Measurements from ENCODE around the gene RTRAF. TPM values are rescaled to one million over a fixed set of nuclear protein-coding genes. Genes with fewer than 3 reads are reported as not detected.

RTRAF gene
- total RNA-seq, 1 experiment from 2014 or later, result 784 TPM

- no peaks in the 10 kb centered on the region for H3K9me3 ChIP-seq (ENCODE audit: low read length)
- no peak overlapping the region for H3K4me3 ChIP-seq (ENCODE audit: low read length)
- no peak overlapping the region for H2AFZ ChIP-seq (ENCODE audit: low read length)
- H3K4me1 ChIP-seq (ENCODE audit: low read length), result no peaks in the 10 kb centered on the region
- H3K4me2 ChIP-seq (ENCODE audit: low read depth, low read length, poor library complexity, severe bottlenecking), result no peak overlapping the region
- no peaks in the 10 kb centered on the region for H3K27me3 ChIP-seq (ENCODE audit: low read length)
- H3K27ac ChIP-seq (ENCODE audit: low read length), result no peak overlapping the region
- no peaks in the 10 kb centered on the region for H3K79me2 ChIP-seq (ENCODE audit: low read length)
- DNase-seq, result no peak
- no peaks in the 10 kb centered on the region for H3K36me3 ChIP-seq (ENCODE audit: insufficient read depth, low read length)
- H3K9me2 ChIP-seq (replicated peaks; ENCODE audit: insufficient read depth, low read length), result no peaks in the 10 kb centered on the region
- no peaks in the 10 kb centered on the region for H4K20me1 ChIP-seq (ENCODE audit: insufficient read depth, low read depth, low read length)
- no peak overlapping the region for H3K9ac ChIP-seq (ENCODE audit: low read length)
These were observed 62.5 kb downstream of the RTRAF start for GRCh38 chr14:52051871-52052270.

GRCh38 chr14:52052288-52052943 is 63.1 kb downstream of the RTRAF start:
- no peaks in the 10 kb centered on the region for H3K27me3 ChIP-seq (ENCODE audit: low read length)
- H2AFZ ChIP-seq (ENCODE audit: low read length), result no peak overlapping the region
- H3K9me2 ChIP-seq (replicated peaks; ENCODE audit: insufficient read depth, low read length), result no peaks in the 10 kb centered on the region
- H3K4me2 ChIP-seq (ENCODE audit: low read depth, low read length, poor library complexity, severe bottlenecking), result no peak overlapping the region
- no peaks in the 10 kb centered on the region for H3K4me1 ChIP-seq (ENCODE audit: low read length)
- H3K27ac ChIP-seq (ENCODE audit: low read length), result no peak overlapping the region
- no peaks in the 10 kb centered on the region for H3K9me3 ChIP-seq (ENCODE audit: low read length)
- H3K36me3 ChIP-seq (ENCODE audit: insufficient read depth, low read length), result no peaks in the 10 kb centered on the region
- H3K79me2 ChIP-seq (ENCODE audit: low read length), result no peaks in the 10 kb centered on the region
- no peaks in the 10 kb centered on the region for H4K20me1 ChIP-seq (ENCODE audit: insufficient read depth, low read depth, low read length)
- no peak for DNase-seq
- no peak overlapping the region for H3K9ac ChIP-seq (ENCODE audit: low read length)
- H3K4me3 ChIP-seq (ENCODE audit: low read length), result no peak overlapping the region

GRCh38 chr14:52053044-52053443 is 63.7 kb downstream of the RTRAF start:
- H3K9me3 ChIP-seq (ENCODE audit: low read length), result no peaks in the 10 kb centered on the region
- no peak overlapping the region for H3K4me2 ChIP-seq (ENCODE audit: low read depth, low read length, poor library complexity, severe bottlenecking)
- H3K4me3 ChIP-seq (ENCODE audit: low read length), result no peak overlapping the region
- no peak overlapping the region for H2AFZ ChIP-seq (ENCODE audit: low read length)
- no peaks in the 10 kb centered on the region for H4K20me1 ChIP-seq (ENCODE audit: insufficient read depth, low read depth, low read length)
- DNase-seq, result no peak
- no peak overlapping the region for H3K27ac ChIP-seq (ENCODE audit: low read length)
- no peaks in the 10 kb centered on the region for H3K27me3 ChIP-seq (ENCODE audit: low read length)
- no peaks in the 10 kb centered on the region for H3K36me3 ChIP-seq (ENCODE audit: insufficient read depth, low read length)
- H3K9me2 ChIP-seq (replicated peaks; ENCODE audit: insufficient read depth, low read length), result no peaks in the 10 kb centered on the region
- H3K9ac ChIP-seq (ENCODE audit: low read length), result no peak overlapping the region
- H3K4me1 ChIP-seq (ENCODE audit: low read length), result no peaks in the 10 kb centered on the region
- no peaks in the 10 kb centered on the region for H3K79me2 ChIP-seq (ENCODE audit: low read length)

GRCh38 chr14:52054678-52055077 is 65.3 kb downstream of the RTRAF start:
- Histone ChIP-seq H3K9me2 (replicated peaks; ENCODE audit: insufficient read depth, low read length) (no peaks in the 10 kb centered on the region), H3K4me3 (ENCODE audit: low read length) (no peak overlapping the region), H3K9me3 (ENCODE audit: low read length) (no peaks in the 10 kb centered on the region), H3K36me3 (ENCODE audit: insufficient read depth, low read length) (no peaks in the 10 kb centered on the region), H3K9ac (ENCODE audit: low read length) (no peak overlapping the region), H3K27ac (ENCODE audit: low read length) (no peak overlapping the region), H4K20me1 (ENCODE audit: insufficient read depth, low read depth, low read length) (no peaks in the 10 kb centered on the region), H3K79me2 (ENCODE audit: low read length) (no peaks in the 10 kb centered on the region), H3K27me3 (ENCODE audit: low read length) (no peaks in the 10 kb centered on the region), H2AFZ (ENCODE audit: low read length) (no peak overlapping the region), H3K4me2 (ENCODE audit: low read depth, low read length, poor library complexity, severe bottlenecking) (no peak overlapping the region), H3K4me1 (ENCODE audit: low read length) (no peaks in the 10 kb centered on the region)
- DNase-seq, result no peak

- Histone ChIP-seq H3K9me2 (replicated peaks; ENCODE audit: insufficient read depth, low read length) (no peaks in the 10 kb centered on the region), H3K36me3 (ENCODE audit: insufficient read depth, low read length) (no peaks in the 10 kb centered on the region), H3K4me2 (ENCODE audit: low read depth, low read length, poor library complexity, severe bottlenecking) (no peak overlapping the region), H3K4me3 (ENCODE audit: low read length) (no peak overlapping the region), H3K9ac (ENCODE audit: low read length) (no peak overlapping the region), H3K27me3 (ENCODE audit: low read length) (no peaks in the 10 kb centered on the region), H3K79me2 (ENCODE audit: low read length) (no peaks in the 10 kb centered on the region), H3K4me1 (ENCODE audit: low read length) (no peaks in the 10 kb centered on the region), H2AFZ (ENCODE audit: low read length) (no peak overlapping the region), H3K9me3 (ENCODE audit: low read length) (no peaks in the 10 kb centered on the region), H4K20me1 (ENCODE audit: insufficient read depth, low read depth, low read length) (no peaks in the 10 kb centered on the region), H3K27ac (ENCODE audit: low read length) (no peak overlapping the region)
- DNase-seq, result no peak
These were observed 65.8 kb downstream of the RTRAF start for GRCh38 chr14:52055167-52055566.

- Histone ChIP-seq H3K9me3 (ENCODE audit: low read length) (no peaks in the 10 kb centered on the region), H3K27ac (ENCODE audit: low read length) (no peak overlapping the region), H3K9me2 (replicated peaks; ENCODE audit: insufficient read depth, low read length) (no peaks in the 10 kb centered on the region), H2AFZ (ENCODE audit: low read length) (no peak overlapping the region), H3K36me3 (ENCODE audit: insufficient read depth, low read length) (no peaks in the 10 kb centered on the region), H4K20me1 (ENCODE audit: insufficient read depth, low read depth, low read length) (no peaks in the 10 kb centered on the region), H3K4me2 (ENCODE audit: low read depth, low read length, poor library complexity, severe bottlenecking) (no peak overlapping the region), H3K27me3 (ENCODE audit: low read length) (no peaks in the 10 kb centered on the region), H3K79me2 (ENCODE audit: low read length) (no peaks in the 10 kb centered on the region), H3K9ac (ENCODE audit: low read length) (no peak overlapping the region), H3K4me3 (ENCODE audit: low read length) (no peak overlapping the region), H3K4me1 (ENCODE audit: low read length) (no peaks in the 10 kb centered on the region)
- no peak for DNase-seq
These were observed 69.0 kb downstream of the RTRAF start for GRCh38 chr14:52058341-52058740.

- no peak for DNase-seq
- H2AFZ ChIP-seq (ENCODE audit: low read length), result no peak overlapping the region
- no peaks in the 10 kb centered on the region for H3K4me1 ChIP-seq (ENCODE audit: low read length)
- no peak overlapping the region for H3K9ac ChIP-seq (ENCODE audit: low read length)
- H3K36me3 ChIP-seq (ENCODE audit: insufficient read depth, low read length), result no peaks in the 10 kb centered on the region
- H3K9me3 ChIP-seq (ENCODE audit: low read length), result no peaks in the 10 kb centered on the region
- no peaks in the 10 kb centered on the region for H4K20me1 ChIP-seq (ENCODE audit: insufficient read depth, low read depth, low read length)
- H3K4me3 ChIP-seq (ENCODE audit: low read length), result no peak overlapping the region
- no peak overlapping the region for H3K4me2 ChIP-seq (ENCODE audit: low read depth, low read length, poor library complexity, severe bottlenecking)
- H3K9me2 ChIP-seq (replicated peaks; ENCODE audit: insufficient read depth, low read length), result no peaks in the 10 kb centered on the region
- no peaks in the 10 kb centered on the region for H3K27me3 ChIP-seq (ENCODE audit: low read length)
- no peak overlapping the region for H3K27ac ChIP-seq (ENCODE audit: low read length)
- no peaks in the 10 kb centered on the region for H3K79me2 ChIP-seq (ENCODE audit: low read length)
These were observed 70.3 kb downstream of the RTRAF start for GRCh38 chr14:52059649-52060048.

- DNase-seq, result no peak
- Histone ChIP-seq H2AFZ (ENCODE audit: low read length) (no peak overlapping the region), H3K27me3 (ENCODE audit: low read length) (no peaks in the 10 kb centered on the region)
These were observed 70.7 kb downstream of the RTRAF start for GRCh38 chr14:52060080-52060479.

More at GRCh38 chr14:52060080-52060479, 70.7 kb downstream of the RTRAF start:
- H3K9me3 ChIP-seq (ENCODE audit: low read length), result no peaks in the 10 kb centered on the region
- no peak overlapping the region for H3K27ac ChIP-seq (ENCODE audit: low read length)
- no peak overlapping the region for H3K4me2 ChIP-seq (ENCODE audit: low read depth, low read length, poor library complexity, severe bottlenecking)
- H3K36me3 ChIP-seq (ENCODE audit: insufficient read depth, low read length), result no peaks in the 10 kb centered on the region
- no peaks in the 10 kb centered on the region for H3K9me2 ChIP-seq (replicated peaks; ENCODE audit: insufficient read depth, low read length)
- no peaks in the 10 kb centered on the region for H3K4me1 ChIP-seq (ENCODE audit: low read length)
- H3K9ac ChIP-seq (ENCODE audit: low read length), result no peak overlapping the region
- H3K4me3 ChIP-seq (ENCODE audit: low read length), result no peak overlapping the region
- no peaks in the 10 kb centered on the region for H4K20me1 ChIP-seq (ENCODE audit: insufficient read depth, low read depth, low read length)
- no peaks in the 10 kb centered on the region for H3K79me2 ChIP-seq (ENCODE audit: low read length)

All from Karpas-422 (cell line).